ENCODE data around the gene ABCC3.
"Not testable (repeated sequence)": the region's sequence is repeated elsewhere in the genome, so short reads cannot be mapped to it uniquely, and the experiment has no call there.

ABCC3 gene

GRCh38 chr17:50666316-50666715 lies 31.6 kb downstream of the ABCC3 start:
- no peak for DNase-seq (ENCODE audit: low read depth)

DNA sequence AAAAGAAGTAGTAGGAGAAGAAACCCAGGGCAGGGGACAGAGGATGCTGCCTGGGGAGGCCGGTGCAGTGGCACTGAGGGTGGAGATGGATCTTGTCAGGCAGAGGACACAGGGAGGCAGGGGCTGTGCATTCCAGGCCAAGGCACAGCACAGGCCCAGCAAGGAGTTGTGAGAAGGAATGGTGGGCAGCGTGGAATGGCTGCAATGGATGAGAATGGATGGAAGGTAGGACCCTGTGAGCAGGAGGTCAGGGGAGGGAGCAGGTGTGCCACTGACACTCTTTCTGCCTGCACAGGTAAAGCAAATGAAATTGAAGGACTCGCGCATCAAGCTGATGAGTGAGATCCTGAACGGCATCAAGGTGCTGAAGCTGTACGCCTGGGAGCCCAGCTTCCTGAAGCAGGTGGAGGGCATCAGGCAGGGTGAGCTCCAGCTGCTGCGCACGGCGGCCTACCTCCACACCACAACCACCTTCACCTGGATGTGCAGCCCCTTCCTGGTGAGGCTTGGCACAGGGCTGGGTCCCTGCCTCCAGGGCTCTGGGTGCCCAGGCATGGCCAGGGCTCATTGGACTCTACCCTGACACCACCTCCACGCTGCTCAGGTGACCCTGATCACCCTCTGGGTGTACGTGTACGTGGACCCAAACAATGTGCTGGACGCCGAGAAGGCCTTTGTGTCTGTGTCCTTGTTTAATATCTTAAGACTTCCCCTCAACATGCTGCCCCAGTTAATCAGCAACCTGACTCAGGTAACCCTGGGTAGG lies 32.8 kb downstream of the ABCC3 start:
- no peak for DNase-seq (ENCODE audit: low read depth)

- DNase-seq (ENCODE audit: low read depth), result no peak
Measured at GRCh38 chr17:50668025-50668837, 33.5 kb downstream of the ABCC3 start.

- DNase-seq (ENCODE audit: low read depth), result no peak
Measured at GRCh38 chr17:50668838-50669581, 34.3 kb downstream of the ABCC3 start.

- DNase-seq (ENCODE audit: low read depth), result no peak
Measured at GRCh38 chr17:50672071-50672470, 37.4 kb downstream of the ABCC3 start.

DNA sequence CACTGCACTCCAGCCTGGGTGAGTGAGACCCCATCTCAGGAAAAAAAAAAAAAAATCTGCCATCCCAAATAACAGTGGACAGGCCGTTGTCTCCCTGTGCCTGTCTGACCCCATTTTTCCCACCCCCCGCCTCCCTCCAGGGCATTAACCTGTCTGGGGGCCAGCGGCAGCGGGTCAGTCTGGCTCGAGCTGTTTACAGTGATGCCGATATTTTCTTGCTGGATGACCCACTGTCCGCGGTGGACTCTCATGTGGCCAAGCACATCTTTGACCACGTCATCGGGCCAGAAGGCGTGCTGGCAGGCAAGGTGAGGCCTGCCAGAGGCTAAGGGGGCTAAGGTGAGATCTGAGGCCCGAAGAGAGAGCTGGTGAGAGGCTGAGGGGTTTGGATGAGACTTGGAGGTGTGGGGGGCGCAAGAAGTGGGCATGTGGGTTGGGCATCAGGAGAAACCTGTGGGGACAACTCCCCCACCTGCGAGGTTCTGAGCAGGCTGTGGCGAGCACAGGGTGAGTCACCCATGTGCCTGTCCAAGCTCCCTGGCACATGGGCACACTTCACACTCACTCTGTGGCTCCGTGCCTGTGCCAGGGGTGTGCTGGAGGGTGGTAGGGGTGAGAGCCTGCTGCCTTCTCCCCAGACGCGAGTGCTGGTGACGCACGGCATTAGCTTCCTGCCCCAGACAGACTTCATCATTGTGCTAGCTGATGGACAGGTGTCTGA lies 38.3 kb downstream of the ABCC3 start:
- DNase-seq (ENCODE audit: low read depth), result no peak

DNA sequence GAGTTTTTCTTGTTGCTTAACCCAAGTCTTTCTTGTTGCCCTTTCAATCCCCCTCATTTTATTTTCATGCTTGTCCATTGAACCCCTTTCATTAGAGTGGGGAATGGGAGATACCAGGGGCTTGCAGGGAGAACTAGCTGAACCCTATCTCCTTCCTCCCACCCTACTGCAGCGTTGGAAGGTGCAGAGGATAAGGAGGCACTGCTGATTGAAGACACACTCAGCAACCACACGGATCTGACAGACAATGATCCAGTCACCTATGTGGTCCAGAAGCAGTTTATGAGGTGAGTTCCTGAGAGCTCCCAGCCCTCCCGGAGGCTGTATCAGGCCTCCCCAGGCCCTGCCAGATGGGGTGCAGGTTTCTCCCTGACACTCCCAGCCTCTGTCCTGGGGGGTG lies 40.5 kb downstream of the ABCC3 start:
- no peak for DNase-seq (ENCODE audit: low read depth)

DNA sequence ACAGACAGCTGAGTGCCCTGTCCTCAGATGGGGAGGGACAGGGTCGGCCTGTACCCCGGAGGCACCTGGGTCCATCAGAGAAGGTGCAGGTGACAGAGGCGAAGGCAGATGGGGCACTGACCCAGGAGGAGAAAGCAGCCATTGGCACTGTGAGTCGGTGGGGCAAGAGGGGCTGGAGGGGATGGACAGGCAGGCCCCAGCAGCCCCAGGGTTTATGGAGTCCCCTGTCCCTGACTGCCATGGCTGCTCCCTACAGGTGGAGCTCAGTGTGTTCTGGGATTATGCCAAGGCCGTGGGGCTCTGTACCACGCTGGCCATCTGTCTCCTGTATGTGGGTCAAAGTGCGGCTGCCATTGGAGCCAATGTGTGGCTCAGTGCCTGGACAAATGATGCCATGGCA lies 40.9 kb downstream of the ABCC3 start:
- no peak for DNase-seq (ENCODE audit: low read depth)

DNA sequence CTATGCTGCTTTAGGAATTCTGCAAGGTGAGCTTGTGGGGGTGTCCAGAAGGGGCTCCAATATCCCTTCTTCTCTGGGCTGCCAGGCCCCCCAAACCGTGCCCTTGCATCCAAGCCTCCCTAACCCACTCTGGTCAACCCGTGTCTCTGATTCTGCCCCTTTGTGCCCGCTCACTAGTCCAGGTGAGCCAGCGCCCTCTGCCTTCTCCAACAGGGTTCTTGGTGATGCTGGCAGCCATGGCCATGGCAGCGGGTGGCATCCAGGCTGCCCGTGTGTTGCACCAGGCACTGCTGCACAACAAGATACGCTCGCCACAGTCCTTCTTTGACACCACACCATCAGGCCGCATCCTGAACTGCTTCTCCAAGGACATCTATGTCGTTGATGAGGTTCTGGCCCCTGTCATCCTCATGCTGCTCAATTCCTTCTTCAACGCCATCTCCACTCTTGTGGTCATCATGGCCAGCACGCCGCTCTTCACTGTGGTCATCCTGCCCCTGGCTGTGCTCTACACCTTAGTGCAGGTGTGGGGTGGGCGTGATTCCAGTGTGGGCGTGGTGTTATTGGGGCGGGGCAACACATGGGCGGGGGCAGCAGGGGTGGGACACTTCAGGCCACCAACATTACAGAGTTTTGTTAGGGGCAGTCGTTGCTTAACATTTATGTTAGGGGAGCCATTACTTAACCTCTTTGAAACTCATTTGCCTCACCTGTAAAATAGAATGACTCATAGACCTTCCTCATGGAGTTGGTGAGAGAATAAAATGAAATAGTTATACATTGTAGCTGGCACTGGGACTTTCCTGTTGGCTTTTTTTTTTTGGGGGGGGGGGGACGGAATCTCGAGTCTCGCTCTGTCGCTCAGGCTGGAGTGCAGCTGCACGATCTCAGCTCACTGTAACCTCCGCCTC lies 41.6 kb downstream of the ABCC3 start:
- DNase-seq (ENCODE audit: low read depth), result no peak

DNA sequence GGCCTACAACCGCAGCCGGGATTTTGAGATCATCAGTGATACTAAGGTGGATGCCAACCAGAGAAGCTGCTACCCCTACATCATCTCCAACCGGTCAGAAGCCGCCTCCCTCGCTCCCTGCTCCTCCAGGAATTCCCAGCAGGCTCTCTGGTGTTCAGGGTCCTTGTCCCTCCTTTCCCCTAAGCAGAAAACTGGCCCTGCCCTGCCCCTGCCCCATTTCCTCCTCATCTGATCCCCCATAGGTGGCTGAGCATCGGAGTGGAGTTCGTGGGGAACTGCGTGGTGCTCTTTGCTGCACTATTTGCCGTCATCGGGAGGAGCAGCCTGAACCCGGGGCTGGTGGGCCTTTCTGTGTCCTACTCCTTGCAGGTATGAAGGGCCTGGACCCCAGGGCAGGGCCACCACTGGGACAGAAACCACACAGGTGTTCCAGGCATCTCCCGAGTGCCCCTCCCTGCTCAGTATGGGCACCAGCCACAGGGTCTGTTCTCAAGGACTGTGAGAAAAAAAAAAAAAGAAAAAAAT lies 43.2 kb downstream of the ABCC3 start:
- no peak for DNase-seq (ENCODE audit: low read depth)

DNA sequence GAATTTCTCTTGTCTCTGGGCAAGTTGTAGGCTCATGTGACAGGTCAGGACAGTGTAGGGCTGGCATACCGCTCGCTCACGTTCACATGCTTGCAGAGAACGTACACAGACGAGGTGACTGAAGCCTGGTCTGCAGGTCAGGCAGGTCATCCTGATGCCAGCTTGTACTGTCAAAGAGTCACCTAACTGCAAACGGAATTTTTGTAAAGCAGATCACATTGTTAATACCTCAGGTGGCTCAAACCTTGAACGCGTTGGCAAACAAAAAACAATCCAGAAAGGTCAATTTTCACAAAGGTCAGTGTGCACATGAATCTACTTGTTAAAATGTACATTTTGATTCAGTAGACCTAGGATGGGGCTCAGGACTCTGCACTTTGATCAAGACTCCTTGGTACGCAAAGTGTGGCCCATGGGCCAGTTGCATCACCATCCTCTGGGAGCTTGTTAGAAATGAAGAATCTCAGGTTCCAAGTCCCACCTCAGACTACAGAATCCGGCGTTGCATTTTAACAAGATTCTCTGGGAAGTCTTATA lies 44.4 kb downstream of the ABCC3 start:
- DNase-seq (ENCODE audit: low read depth), result no peak

- no peak for DNase-seq (ENCODE audit: low read depth)
Measured at GRCh38 chr17:50680126-50680525, 45.4 kb downstream of the ABCC3 start.

- not testable (repeated sequence) for DNase-seq (ENCODE audit: low read depth)
Measured at GRCh38 chr17:50680543-50681262, 46.0 kb downstream of the ABCC3 start.

GRCh38 chr17:50681263-50682200 lies 46.9 kb downstream of the ABCC3 start:
- DNase-seq (ENCODE audit: low read depth), result peak; percentile 72

DNA sequence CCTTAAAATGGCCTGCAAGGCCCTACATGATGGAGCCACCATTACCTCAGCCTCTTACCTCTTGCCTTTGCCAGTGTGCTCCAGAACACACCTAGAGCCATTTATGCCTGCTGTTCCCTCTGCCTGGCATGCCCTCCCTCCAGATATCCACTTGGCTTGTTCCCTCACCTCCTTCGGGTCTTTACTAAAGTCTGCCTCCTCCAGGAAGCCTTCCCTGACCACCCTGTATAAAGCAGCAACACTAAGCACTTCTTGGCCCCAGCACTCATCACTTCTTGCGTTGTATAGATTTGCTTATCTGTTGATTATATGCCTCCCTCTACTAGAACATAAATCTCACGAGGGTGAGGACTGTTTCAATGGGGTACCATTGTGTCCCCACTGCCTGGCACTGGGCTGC lies 47.8 kb downstream of the ABCC3 start:
- DNase-seq (ENCODE audit: low read depth), result no peak

- DNase-seq (ENCODE audit: low read depth), result no peak
Measured at GRCh38 chr17:50682938-50683337, 48.3 kb downstream of the ABCC3 start.

GRCh38 chr17:50683434-50684287 lies 49.0 kb downstream of the ABCC3 start:
- DNase-seq (ENCODE audit: low read depth), result no peak

DNA sequence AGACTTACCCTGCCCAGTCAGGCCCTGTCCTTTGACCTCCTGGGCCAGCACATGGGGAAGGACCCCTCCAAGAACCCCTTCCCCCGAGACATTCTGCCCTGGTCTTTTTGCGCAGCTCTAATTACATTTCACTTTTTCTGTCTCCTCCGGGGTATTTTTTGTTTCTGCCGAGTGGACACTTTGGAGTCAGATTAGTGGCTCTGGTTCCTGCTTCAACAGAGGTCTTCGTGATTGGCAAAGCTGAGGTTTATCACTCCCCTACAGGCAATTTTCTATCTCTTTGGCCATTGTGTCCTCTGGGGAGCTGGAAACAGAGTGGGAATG lies 49.6 kb downstream of the ABCC3 start:
- no peak for DNase-seq (ENCODE audit: low read depth)

Data from stromal cell of bone marrow (primary cell).